GF-D8 (cell line): ENCODE measurements around the gene PRSS50.

Experiments
- DNase-seq: peaks from one replicate; lab custom pipeline; 2025; lab: John Stamatoyannopoulos, UW

Gene PRSS50

GRCh38 chr3:46670000-46670890 lies 47.4 kb downstream of the PRSS50 start:
- DNase-seq, result no peak

GRCh38 chr3:46669191-46669999 lies 48.3 kb downstream of the PRSS50 start:
- no peak for DNase-seq

- DNase-seq, result no peak
Observed at GRCh38 chr3:46668591-46668990, 49.1 kb downstream of the PRSS50 start.

GRCh38 chr3:46668116-46668515 lies 49.6 kb downstream of the PRSS50 start:
- no peak for DNase-seq

- DNase-seq, result no peak
Observed at GRCh38 chr3:46667657-46668056, 50.0 kb downstream of the PRSS50 start.

- no peak for DNase-seq
Observed at GRCh38 chr3:46667061-46667621, 50.5 kb downstream of the PRSS50 start.

GRCh38 chr3:46666453-46666845 lies 51.2 kb downstream of the PRSS50 start:
- DNase-seq, result no peak

GRCh38 chr3:46665763-46666452 lies 51.8 kb downstream of the PRSS50 start:
- no peak for DNase-seq

- DNase-seq, result no peak
Observed at GRCh38 chr3:46664971-46665762, 52.5 kb downstream of the PRSS50 start.

- no peak for DNase-seq
Observed at GRCh38 chr3:46664188-46664970, 53.3 kb downstream of the PRSS50 start.

GRCh38 chr3:46663591-46664135 lies 54.0 kb downstream of the PRSS50 start:
- DNase-seq, result no peak

GRCh38 chr3:46662771-46663551 lies 54.7 kb downstream of the PRSS50 start:
- no peak for DNase-seq
